ENCODE measurements around the gene FXN.

GRCh38 chr9:69140123-69140735 lies 104.7 kb downstream of the FXN start:
- TF ChIP-seq CTCF (IDR thresholded peaks at IDR 0.05; ENCODE audit: low read depth, low read length), result no peak
- TF ChIP-seq EZH2phosphoT487 (IDR thresholded peaks at IDR 0.05; ENCODE audit: low read depth), result no peak
